SU-DHL-6 (cell line): Measurements from ENCODE around the gene ZNF530.

Experiments
- CTCF ChIP-seq: fragments of 200-600 bp; sonication (generic); IDR thresholded peaks from one replicate; pipeline ENCODE4 v1.5.1; 2017; ENCODE audit warnings: antibody characterized with exemption, mild to moderate bottlenecking, low read length, moderate library complexity; ENCODE audit not compliant: insufficient read depth, poor library complexity, severe bottlenecking
- EZH2phosphoT487 ChIP-seq: fragments of 200-600 bp; sonication (generic), shearing (Covaris generic); conservative IDR thresholded peaks from 2 replicates; pipeline ENCODE4 v1.6.1; 2018; ENCODE audit warnings: mild to moderate bottlenecking, antibody characterized with exemption, low read length, moderate library complexity, mixed read lengths

- no peak for TF ChIP-seq CTCF
- TF ChIP-seq EZH2phosphoT487, result no peak
Measured at GRCh38 chr19:57611113-57611512, 11.4 kb downstream of the ZNF530 start.
